D721Med (cell line): ENCODE results near the gene GYG2.
"Not testable (repeated sequence)": the region's sequence is repeated elsewhere in the genome, so short reads cannot be mapped to it uniquely, and the experiment has no call there.

ENCODE experiments used
- DNase-seq: peaks from one replicate; pipeline ENCODE4 v3.0.0; 2011; ENCODE audit warnings: low spot score; ENCODE audit not compliant: insufficient read length
- FAIRE-seq: peaks from 2 replicates; lab custom pipeline; 2011; peaks lifted over from hg19 to GRCh38; lab: Jason Lieb, UNC
- CTCF ChIP-seq: IDR thresholded peaks from 2 replicates; pipeline ENCODE4 v1.5.1; 2012; ENCODE audit warnings: mild to moderate bottlenecking, control low read depth; ENCODE audit not compliant: insufficient read depth; ENCODE audit errors: missing control alignments

The GYG2 gene

GRCh38 chrX:2811271-2811670, 17.5 kb upstream of the GYG2 start:
- DNase-seq (no peak), FAIRE-seq (no peak)
- no peak for TF ChIP-seq CTCF

- FAIRE-seq, DNase-seq: not testable (repeated sequence)
- peak; percentile 51 for TF ChIP-seq CTCF
These were observed 16.4 kb upstream of the GYG2 start for GRCh38 chrX:2812161-2812907.

GRCh38 chrX:2817036-2817435, 11.7 kb upstream of the GYG2 start:
- no peak for FAIRE-seq
- no peak for DNase-seq
- no peak for TF ChIP-seq CTCF

- peak; percentile 54 for TF ChIP-seq CTCF
- FAIRE-seq (no peak), DNase-seq (no peak)
These were observed 9.2 kb upstream of the GYG2 start for GRCh38 chrX:2819345-2820135.

GRCh38 chrX:2820136-2820771, 8.5 kb upstream of the GYG2 start:
- no peak for TF ChIP-seq CTCF
- no peak for DNase-seq
- FAIRE-seq, result no peak

GRCh38 chrX:2823795-2824386, 4.8 kb upstream of the GYG2 start:
- no peak for TF ChIP-seq CTCF
- no peak for FAIRE-seq
- DNase-seq, result no peak
